Prostate gland (tissue), 2 donors: Measurements from ENCODE around the gene AK3. TPM values are rescaled to one million over a fixed set of nuclear protein-coding genes. Genes with fewer than 3 reads are reported as not detected.
"Not testable (repeated sequence)": the region's sequence is repeated elsewhere in the genome, so short reads cannot be mapped to it uniquely, and the experiment has no call there.

ENCODE experiments used
- DNase-seq: peaks from one replicate; pipeline ENCODE4 v3.0.0-alpha.2; 2019; ENCODE audit warnings: low spot score
- H3K27ac ChIP-seq, 2 donors: fragments of 200-600 bp; sonication (generic); 2 replicates each; pipeline ENCODE4 v1.5.1; 2017 to 2019
- H3K27me3 ChIP-seq: fragments of 200-600 bp; sonication (generic); replicated peaks from 2 replicates; pipeline ENCODE4 v1.5.1; 2019; ENCODE audit not compliant: insufficient read depth
- H3K36me3 ChIP-seq, 2 donors: fragments of 200-600 bp; sonication (generic); 1 replicate in 1 of 2; 2 replicates in 1 of 2; pipeline versions ENCODE4 v1.5.1 to v1.8.1; 2017 to 2019
- H3K4me1 ChIP-seq: fragments of 200-600 bp; sonication (generic); replicated peaks from 2 replicates; pipeline ENCODE4 v1.5.1; 2019
- H3K4me3 ChIP-seq, 2 donors: fragments of 200-600 bp; sonication (generic); 2 replicates each; pipeline ENCODE4 v1.5.1; 2017 to 2019
- H3K9me3 ChIP-seq: fragments of 200-600 bp; sonication (generic); 2 replicates; pipeline ENCODE4 v1.5.1; 2017
- CTCF ChIP-seq, 4 experiments: fragments of 200-600 bp in 2 of 4; fragments of 450-650 bp in 2 of 4; sonication (generic) in 2 of 4; IDR thresholded peaks; 1 replicate in 3 of 4; 2 replicates in 1 of 4; pipeline ENCODE4 v1.5.1; 2016 to 2019; ENCODE audit warnings: antibody characterized with exemption in 4 of 4, mild to moderate bottlenecking in 2 of 4, moderate library complexity in 2 of 4
- POLR2A ChIP-seq: fragments of 450-650 bp; IDR thresholded peaks from one replicate; pipeline ENCODE4 v1.6.1; 2016; ENCODE audit warnings: antibody characterized with exemption, mild to moderate bottlenecking
- POLR2AphosphoS5 ChIP-seq: sonication (generic); formaldehyde crosslinking; IDR thresholded peaks from one replicate; pipeline ENCODE4 v1.6.1; 2017; ENCODE audit warnings: antibody characterized with exemption
- WGBS: methylation state at CpG from one replicate; pipeline ENCODE4 v1.1.5; 2018; 5-methylcytosine and 5-hydroxymethylcytosine counted together
- intact Hi-C: fragments of 100-400 bp; cut with DNase I; formaldehyde crosslinking; loops from one replicate; pipeline ENCODE4 v1.14.2; 2022
- total RNA-seq, 2 donors: library from RNA; depleted of rRNA; stranded (reverse); fragments of >200 nt; gene quantifications; one replicate each; pipeline ENCODE4 v1.1.0, GENCODE V29; 2016

The AK3 gene
- 10 to 100 TPM; 44.8 to 74.3 TPM for total RNA-seq

- Histone ChIP-seq H3K4me3 (peak within 1 kb of the TSS; percentile 75 to 82), H3K9me3 (no peaks in the 10 kb centered on the region), H3K27me3 (no peaks in the 10 kb centered on the region), H3K4me1 (peaks cover 5% of the 10 kb centered on the region), H3K27ac (peak within 1 kb of the TSS; percentile 93 to 97), H3K36me3 (no peaks in the 10 kb centered on the region)
- under 1% methylated on average over 67 of the region's 84 CpGs for WGBS
- intact Hi-C loops, result loop anchor here (1.0 to 5.0 kb wide), 2 partner anchors 78 to 358 kb away; partner anchors contain the start of gene PLPP6
- peak; percentile 89 for DNase-seq
- TF ChIP-seq CTCF (IDR thresholded peaks at IDR 0.05), result peak in 3 of 4 experiments; percentile 33 to 57 (median 46)
- peak; percentile 84 for TF ChIP-seq POLR2A
- peak; percentile 29 for TF ChIP-seq POLR2AphosphoS5
These were observed at the start of gene AK3 for GRCh38 chr9:4740638-4741364. Gene AK3, minus strand, starts transcription at chr9:4741202. Its CDS starts 115 bp downstream, at chr9:4741087.

GRCh38 chr9:4788703-4789102 is 47.7 kb upstream of the AK3 start:
- TF ChIP-seq POLR2A (no peak), CTCF (IDR thresholded peaks at IDR 0.05) (no peak), POLR2AphosphoS5 (no peak)
- H3K4me3 ChIP-seq, result no peak overlapping the region
- intact Hi-C loops, result no loop called here
- no peaks in the 10 kb centered on the region for H3K9me3 ChIP-seq
- no peaks in the 10 kb centered on the region for H3K27me3 ChIP-seq
- WGBS, result 84% methylated on average over 6 of the region's 6 CpGs
- DNase-seq, result no peak
- H3K36me3 ChIP-seq, result no peaks in the 10 kb centered on the region
- no peaks in the 10 kb centered on the region for H3K4me1 ChIP-seq
- H3K27ac ChIP-seq, result no peak overlapping the region

- Histone ChIP-seq H3K36me3 (no peaks in the 10 kb centered on the region), H3K4me1 (no peaks in the 10 kb centered on the region), H3K9me3 (no peaks in the 10 kb centered on the region), H3K27me3 (no peaks in the 10 kb centered on the region), H3K27ac (no peak overlapping the region), H3K4me3 (no peak overlapping the region)
- 97% methylated on average over 1 of the region's 1 CpG for WGBS
- intact Hi-C loops, result no loop called here
- TF ChIP-seq POLR2A, result no peak
- TF ChIP-seq POLR2AphosphoS5, result no peak
- TF ChIP-seq CTCF (IDR thresholded peaks at IDR 0.05), result no peak
- DNase-seq, result no peak
These were observed 46.9 kb upstream of the AK3 start for GRCh38 chr9:4787876-4788275.

- Histone ChIP-seq H3K9me3 (no peaks in the 10 kb centered on the region), H3K27me3 (no peaks in the 10 kb centered on the region), H3K36me3 (no peaks in the 10 kb centered on the region), H3K4me3 (no peak overlapping the region), H3K4me1 (no peaks in the 10 kb centered on the region), H3K27ac (no peak overlapping the region)
- 97% methylated on average over 4 of the region's 4 CpGs for WGBS
- intact Hi-C loops, result no loop called here
- no peak for DNase-seq
- TF ChIP-seq CTCF (IDR thresholded peaks at IDR 0.05) (no peak), POLR2A (no peak), POLR2AphosphoS5 (no peak)
These were observed 45.6 kb upstream of the AK3 start for GRCh38 chr9:4786599-4786998.

- Histone ChIP-seq H3K36me3 (no peaks in the 10 kb centered on the region), H3K4me3 (no peak overlapping the region), H3K4me1 (no peaks in the 10 kb centered on the region), H3K27me3 (no peaks in the 10 kb centered on the region), H3K9me3 (no peaks in the 10 kb centered on the region), H3K27ac (no peak overlapping the region)
- TF ChIP-seq POLR2AphosphoS5 (no peak), CTCF (IDR thresholded peaks at IDR 0.05) (no peak), POLR2A (no peak)
- WGBS, result 72% methylated on average over 2 of the region's 2 CpGs
- intact Hi-C loops, result no loop called here
- DNase-seq, result no peak
These were observed 43.4 kb upstream of the AK3 start for GRCh38 chr9:4784403-4784802.

GRCh38 chr9:4783191-4783590 is 42.2 kb upstream of the AK3 start:
- DNase-seq, H3K36me3 ChIP-seq, intact Hi-C loops, H3K4me3 ChIP-seq, H3K27ac ChIP-seq, H3K4me1 ChIP-seq, H3K9me3 ChIP-seq, H3K27me3 ChIP-seq: not testable (repeated sequence)
- WGBS, result 45% methylated on average over 4 of the region's 4 CpGs
